Uterine smooth muscle cell (primary cell): ENCODE results near the gene TRPC6. TPM values are rescaled to one million over a fixed set of nuclear protein-coding genes. Genes with fewer than 3 reads are reported as not detected.

Experiments
- total RNA-seq: library from RNA; depleted of rRNA; stranded (reverse); fragments of >200 nt; gene quantifications from 2 replicates; pipeline ENCODE4 v1.2.3, GENCODE V29; 2014

Gene TRPC6
- 1.00 and 1.3 TPM in 2 replicates for total RNA-seq

DNA sequence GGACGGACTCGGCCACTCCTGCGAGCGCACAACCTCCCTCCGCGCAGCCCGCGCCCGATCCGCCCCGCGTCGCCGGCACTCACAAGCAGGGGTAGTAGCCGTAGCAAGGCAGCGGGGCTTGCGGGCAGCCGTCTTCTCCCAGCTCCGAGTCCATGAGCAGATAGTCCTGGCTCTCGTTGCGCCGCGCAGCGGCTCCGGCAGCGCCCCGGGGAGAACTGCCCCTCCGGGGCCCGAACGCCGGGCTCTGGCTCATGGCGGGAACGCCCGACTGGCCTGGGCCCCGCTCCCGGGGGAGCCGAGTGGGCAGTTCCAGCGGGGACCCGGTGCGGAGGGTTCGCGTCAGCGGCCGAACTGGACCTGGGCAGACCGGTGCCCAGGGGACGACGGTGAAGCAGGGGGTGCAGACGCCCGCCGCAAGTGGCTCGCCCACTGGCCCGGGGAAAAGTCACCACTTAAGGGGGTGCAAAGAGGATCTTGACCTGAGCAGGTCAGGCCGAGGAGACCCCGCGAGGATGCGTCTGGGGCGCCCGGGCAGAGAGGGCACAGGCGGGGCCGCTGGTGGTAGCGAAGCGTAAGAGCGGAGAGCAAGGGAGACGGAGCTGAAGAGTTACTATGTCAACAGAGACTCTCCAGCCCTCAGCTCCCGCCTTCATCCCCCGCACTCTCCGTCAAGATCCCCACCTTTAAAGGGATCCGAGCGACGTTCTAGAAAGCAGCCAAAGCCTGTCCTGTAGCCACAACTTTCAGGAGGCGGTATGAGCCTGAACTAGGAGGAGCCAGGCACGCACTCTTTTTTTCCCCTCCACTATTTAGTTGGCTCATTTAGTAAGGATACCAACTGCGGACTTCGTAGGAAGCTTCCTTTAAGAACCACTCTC, at the start of gene TRPC6:
TSS of gene TRPC6 (minus strand) at position 757 of the 878 bp plus-strand sequence. CDS start at position 253, 504 bp downstream.

